UCSD-AML1 (cell line): ENCODE data around the gene TSC22D1.

Source experiments
- DNase-seq: peaks from one replicate; lab custom pipeline; 2025; ENCODE audit not compliant: unreplicated experiment; lab: John Stamatoyannopoulos, UW

The TSC22D1 gene

GRCh38 chr13:44455769-44456168, 120.4 kb downstream of the TSC22D1 start:
- no peak for DNase-seq

- DNase-seq, result no peak
These were observed 122.2 kb downstream of the TSC22D1 start for GRCh38 chr13:44453881-44454280.

DNA sequence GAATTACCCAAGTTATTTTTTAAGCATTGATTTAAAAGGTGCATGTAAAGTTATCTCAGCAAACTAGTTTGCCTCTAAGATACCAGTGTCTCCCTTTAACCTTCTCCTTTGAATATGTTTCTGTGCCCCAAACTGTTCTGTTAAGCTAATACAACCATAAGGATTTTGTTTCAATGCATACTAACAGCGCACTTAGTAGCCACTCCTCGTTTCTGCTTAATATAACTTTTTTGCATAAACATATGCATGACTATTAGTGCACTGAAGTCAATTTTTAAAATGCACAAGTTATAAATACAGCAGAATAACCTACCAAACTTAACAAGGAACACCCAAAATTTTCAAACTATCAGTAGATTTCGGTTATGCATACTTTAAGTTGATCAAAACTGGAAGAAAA, 123.1 kb downstream of the TSC22D1 start:
- DNase-seq, result no peak

DNA sequence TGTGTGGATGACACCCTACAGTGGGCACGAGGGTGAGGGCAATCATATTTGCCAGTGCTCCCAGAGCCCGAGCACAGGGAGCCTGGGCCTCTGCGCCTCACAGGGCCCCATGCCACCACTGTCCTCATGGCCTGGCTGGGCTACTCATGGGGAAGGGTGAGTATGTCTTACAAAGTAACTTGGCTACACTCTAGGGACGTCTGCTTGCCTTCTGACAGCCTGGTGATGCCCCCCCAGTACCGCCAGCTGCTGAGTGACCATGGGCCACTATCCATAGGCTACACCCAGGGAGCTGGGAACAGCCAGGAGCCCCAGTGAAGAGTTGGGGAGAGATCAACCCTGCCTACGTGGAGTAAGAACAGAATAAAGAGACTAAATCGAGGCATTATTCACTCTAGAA, 123.7 kb downstream of the TSC22D1 start:
- no peak for DNase-seq

GRCh38 chr13:44451651-44452050, 124.5 kb downstream of the TSC22D1 start:
- no peak for DNase-seq

DNA sequence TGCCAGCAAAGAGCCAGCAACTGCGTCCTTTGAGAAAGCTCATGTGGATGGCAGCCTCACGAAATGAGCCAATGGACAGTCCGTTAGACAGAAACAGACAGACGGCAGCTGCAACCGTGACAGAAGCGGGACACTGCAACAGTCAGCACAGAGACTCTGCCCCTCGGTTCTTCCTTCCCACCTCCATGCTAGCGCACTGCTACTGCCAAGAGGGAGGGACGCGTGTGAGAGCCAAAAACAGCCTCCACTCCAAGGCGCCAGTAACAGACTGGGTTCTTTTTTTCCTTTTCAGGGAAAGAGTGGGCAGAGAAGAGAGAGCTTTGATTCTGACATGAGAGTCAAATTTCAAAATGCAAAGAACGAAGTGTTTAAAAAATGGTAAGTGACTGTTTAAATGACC, 125.0 kb downstream of the TSC22D1 start:
- no peak for DNase-seq

- no peak for DNase-seq
These were observed 125.9 kb downstream of the TSC22D1 start for GRCh38 chr13:44449999-44450821.

DNA sequence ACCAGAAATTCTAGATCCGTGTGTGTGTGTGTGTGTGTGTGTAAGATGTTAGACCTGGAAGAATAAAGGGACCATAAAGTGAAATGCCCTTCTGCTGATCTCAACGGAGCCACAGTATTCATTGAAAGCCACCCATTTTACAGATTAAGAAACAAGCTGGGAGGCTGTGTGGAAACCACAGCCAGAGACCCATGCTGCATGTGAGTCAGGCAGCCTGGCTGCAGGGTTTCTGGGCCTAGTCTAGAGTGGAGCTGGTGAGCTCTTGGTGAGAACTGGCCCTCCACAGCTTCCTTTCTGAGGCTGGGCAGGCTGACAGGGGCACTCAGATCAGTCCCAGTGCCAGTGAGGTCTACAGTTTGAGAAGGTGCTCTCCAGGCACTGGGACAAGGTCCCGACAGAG, 127.3 kb downstream of the TSC22D1 start:
- no peak for DNase-seq

- no peak for DNase-seq
These were observed 127.8 kb downstream of the TSC22D1 start for GRCh38 chr13:44448373-44448772.

GRCh38 chr13:44447783-44448321, 128.3 kb downstream of the TSC22D1 start:
- DNase-seq, result no peak

- no peak for DNase-seq
These were observed 136.0 kb downstream of the TSC22D1 start for GRCh38 chr13:44440046-44440608.

DNA sequence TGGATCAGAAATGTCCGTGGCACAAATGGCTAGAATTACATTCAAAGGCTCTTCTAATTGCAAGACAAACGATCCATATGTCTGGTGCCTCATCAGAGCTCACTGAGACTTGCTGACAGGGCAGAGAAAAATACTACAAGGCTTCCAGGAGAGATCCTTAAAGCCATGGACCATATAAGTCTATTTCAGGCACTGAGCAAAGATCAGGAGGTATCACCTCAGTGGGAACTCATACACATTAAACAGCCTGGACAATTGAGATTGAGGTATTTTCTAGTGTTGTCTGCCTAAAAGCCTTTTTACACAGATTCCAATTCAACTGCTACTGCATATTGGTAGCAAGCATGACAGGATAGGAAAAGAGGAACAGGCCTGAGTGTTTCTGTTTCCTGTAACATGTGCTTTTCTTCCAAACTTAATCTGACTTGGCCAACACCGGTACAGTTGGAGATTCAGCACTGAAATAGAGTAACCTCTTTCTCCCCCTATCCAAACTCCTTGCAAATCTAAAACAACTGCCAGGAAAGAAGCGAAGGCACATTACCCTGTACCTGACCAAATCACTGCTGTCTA, 136.6 kb downstream of the TSC22D1 start:
- no peak for DNase-seq

- DNase-seq, result no peak
These were observed 137.9 kb downstream of the TSC22D1 start for GRCh38 chr13:44438234-44438579.

DNA sequence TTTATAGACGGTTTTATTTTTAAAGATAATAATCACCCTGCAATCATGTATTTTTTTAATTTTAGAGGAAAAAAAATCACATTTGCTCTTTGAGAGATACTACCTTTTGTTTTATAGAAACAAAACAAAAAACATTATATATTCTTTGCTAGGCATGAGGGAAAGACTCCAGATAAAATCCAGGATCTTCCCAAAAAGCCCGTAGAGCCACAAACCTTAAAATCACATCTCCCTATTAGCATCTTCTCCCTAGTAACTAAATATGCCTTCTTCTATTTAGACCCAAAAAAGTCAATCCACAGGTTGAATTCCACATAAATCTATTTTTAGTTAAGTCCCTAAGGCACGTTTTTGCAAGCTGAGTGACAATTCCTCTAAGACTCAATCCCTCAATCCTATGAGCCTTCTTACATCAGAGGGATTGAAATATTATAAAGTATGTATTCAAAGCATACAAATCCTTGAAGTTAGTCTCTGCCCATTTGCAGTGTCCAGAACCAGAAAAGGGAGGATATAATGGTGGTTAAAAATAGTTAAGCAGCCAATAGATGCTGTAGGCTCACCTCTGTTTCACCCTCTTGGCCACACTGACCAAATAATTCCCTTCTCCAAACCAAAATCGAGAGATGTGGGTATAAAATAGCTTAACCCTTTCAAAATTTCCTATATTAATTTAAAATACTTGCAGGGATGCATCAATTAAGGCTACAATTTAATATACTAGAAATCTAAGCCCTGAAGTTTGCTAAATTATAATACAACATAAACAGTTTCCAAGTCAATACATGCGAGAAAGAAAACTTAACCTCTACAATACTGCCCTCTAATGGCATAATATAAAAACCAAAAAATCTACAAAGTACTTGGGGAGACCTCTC, 138.5 kb downstream of the TSC22D1 start:
- no peak for DNase-seq

DNA sequence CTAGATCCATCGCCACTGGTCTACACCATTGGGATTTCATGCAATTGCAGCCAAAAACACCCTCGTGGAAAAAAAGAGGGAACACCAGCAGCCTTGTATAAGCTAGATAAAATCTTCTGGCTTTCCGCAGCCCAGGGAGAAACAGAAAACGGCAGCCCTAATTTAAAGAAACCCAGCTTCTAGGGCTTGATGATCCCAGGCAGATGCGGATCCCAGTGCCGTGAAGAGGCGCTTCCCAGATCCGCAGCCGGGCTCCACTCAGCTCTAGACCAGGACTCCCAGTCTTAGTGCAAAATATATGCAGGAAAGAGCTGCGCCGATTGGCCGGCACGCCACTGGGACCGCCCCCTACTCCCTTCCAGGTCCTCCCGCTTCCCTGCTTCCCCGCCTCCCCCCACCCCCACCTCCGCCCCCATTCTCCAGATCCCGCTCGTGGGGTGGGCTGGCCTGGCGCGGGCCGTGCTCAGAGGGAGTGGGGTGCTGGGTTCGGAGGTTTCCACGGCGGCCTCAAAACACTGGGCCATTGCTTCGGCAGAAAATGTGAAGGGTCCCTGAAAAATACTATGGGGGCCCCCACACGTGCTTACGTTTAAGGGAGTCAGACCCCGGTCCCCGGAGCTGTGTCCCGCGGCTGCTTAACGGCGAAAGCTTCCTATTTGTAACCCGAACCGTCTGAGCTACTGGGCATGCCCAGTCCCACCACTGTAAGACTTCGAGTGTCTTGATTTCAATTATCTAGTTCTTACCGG, 139.4 kb downstream of the TSC22D1 start:
- peak; percentile 89 for DNase-seq

DNA sequence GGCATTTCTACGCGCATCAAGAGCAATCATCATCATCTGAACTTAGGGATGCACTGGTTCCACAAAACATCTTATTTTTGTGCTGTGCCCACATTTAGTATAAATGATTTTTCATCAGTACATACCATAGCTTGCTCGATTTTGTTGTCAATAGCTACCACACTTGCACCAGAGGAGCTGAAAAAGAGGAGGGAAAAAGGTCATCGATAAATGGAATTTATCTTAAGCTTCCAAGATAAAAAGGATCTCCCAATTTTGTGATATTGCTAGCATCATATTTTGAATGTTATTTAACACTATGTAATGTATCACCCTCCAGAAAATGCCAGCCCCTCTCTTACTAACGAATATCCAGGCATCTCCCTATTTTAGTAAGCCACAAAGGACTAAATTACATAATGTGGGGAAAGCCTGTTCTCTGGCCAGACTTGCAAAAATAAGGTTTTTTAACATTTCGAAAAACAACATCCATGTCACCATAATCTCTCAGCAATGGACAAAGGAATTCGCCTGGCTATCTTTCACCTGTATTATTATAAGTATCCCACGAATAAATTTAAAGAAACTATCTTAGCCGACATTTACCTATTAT, 140.1 kb downstream of the TSC22D1 start:
- DNase-seq, result no peak

DNA sequence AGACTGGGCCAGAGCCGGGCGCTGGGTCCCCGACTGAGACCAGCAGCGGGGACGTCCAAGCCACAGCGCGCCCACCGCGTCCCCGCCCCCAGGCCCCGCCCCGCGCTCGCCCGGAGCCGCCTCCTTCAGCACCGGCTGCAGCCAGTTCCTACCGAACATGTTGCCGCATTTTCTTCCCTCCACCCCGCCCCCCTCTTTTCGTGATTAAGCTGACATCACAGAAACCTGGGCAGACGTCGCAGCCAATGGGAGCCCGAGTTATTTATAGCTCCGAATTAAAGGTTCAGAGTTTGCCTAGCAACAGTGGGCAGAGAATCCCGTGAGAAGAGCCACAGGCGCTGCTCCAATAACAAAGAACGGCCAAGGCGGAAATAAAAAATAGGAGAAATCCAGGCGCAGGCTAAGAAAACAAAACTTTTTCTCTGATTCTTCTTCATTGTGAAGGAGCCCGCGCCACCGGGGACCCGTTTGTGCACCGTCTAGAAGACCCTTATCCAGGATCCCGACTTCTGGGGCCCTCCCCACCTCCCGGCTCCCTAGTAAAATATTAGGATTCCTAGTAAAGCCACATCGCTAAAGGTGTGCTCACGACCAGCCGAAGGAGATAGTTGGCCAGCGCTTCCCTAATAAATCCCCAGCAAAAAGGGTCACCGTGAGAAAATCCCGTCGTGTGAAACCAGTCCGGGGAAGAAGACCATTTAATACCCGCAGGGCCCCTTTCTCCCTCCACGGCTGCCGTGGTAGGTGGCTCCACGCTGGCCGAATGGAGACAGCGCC, 140.8 kb downstream of the TSC22D1 start:
- peak; percentile 92 for DNase-seq

DNA sequence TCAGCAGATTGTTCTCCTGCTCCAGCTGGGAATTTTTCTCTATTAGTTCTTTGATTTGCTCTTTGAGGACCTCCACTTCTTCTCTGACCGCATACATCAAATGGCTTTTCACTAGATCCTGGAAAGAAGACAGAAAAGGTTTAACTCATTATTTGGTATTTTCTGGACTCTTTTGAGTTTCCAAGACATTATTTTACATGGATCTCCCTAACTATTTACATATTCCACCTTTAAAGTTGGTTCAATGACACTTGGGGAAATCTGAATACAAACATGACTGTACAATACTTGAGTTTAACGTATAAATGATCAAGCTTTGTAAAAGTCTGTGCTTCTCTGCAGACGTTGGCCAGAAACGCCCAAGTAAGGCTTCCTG, 141.4 kb downstream of the TSC22D1 start:
- no peak for DNase-seq
